Tibial artery (tissue), 4 donors: ENCODE results near the gene NDUFAF2.
"Not testable (repeated sequence)": the region's sequence is repeated elsewhere in the genome, so short reads cannot be mapped to it uniquely, and the experiment has no call there.

Experiments used
- DNase-seq, 2 donors: peaks; one replicate each; pipeline ENCODE4 v3.0.0-alpha.2; 2019
- H3K27ac ChIP-seq, 2 donors: fragments of 200-600 bp; sonication (generic) in 1 of 2; 1 replicate in 1 of 2; 2 replicates in 1 of 2; pipeline ENCODE4 v1.5.1; 2018 to 2019; ENCODE audit warnings: mild to moderate bottlenecking in 1 of 2
- H3K27me3 ChIP-seq, 2 donors: fragments of 200-600 bp; sonication (generic) in 1 of 2; one replicate each; pipeline versions ENCODE4 v1.5.1 to v1.6.0; 2016 to 2019
- H3K36me3 ChIP-seq, 3 donors: fragments of 200-600 bp; sonication (generic) in 2 of 3; one replicate each; pipeline ENCODE4 v1.5.1; 2016 to 2019; ENCODE audit warnings: mild to moderate bottlenecking in 2 of 3
- H3K4me1 ChIP-seq, 4 donors: fragments of 200-600 bp; sonication (generic) in 2 of 4; 1 replicate in 3 of 4; 2 replicates in 1 of 4; pipeline ENCODE4 v1.5.1; 2016 to 2019
- H3K4me3 ChIP-seq, 2 donors: fragments of 200-600 bp; sonication (generic) in 1 of 2; 1 replicate in 1 of 2; 2 replicates in 1 of 2; pipeline ENCODE4 v1.5.1; 2018 to 2019; ENCODE audit warnings: mild to moderate bottlenecking in 2 of 2
- H3K9me3 ChIP-seq, 3 donors: fragments of 200-600 bp; sonication (generic) in 1 of 3; one replicate each; pipeline ENCODE4 v1.5.1; 2016 to 2019
- CTCF ChIP-seq, 2 experiments: fragments of 200-600 bp in 1 of 2; fragments of 450-650 bp in 1 of 2; IDR thresholded peaks; one replicate each; pipeline ENCODE4 v1.5.1; 2017 to 2019; ENCODE audit warnings: antibody characterized with exemption in 2 of 2, mild to moderate bottlenecking in 1 of 2, moderate library complexity in 1 of 2
- intact Hi-C: fragments of 100-400 bp; cut with DNase I; formaldehyde crosslinking; loops from one replicate; pipeline ENCODE4 v1.15.0; 2023; ENCODE audit warnings: low total_unique reads

NDUFAF2 gene

GRCh38 chr5:61084658-61085057 is 139.7 kb downstream of the NDUFAF2 start:
- Histone ChIP-seq H3K27ac (no peak overlapping the region), H3K36me3 (no peaks in the 10 kb centered on the region), H3K4me3 (no peak overlapping the region), H3K4me1 (peaks cover 0 to 4% (median 0%) of the 10 kb centered on the region in 4 donors), H3K27me3 (no peaks in the 10 kb centered on the region), H3K9me3 (no peaks in the 10 kb centered on the region)
- no peak for DNase-seq
- TF ChIP-seq CTCF (IDR thresholded peaks at IDR 0.05): no peak
- intact Hi-C loops: no loop called here

DNA sequence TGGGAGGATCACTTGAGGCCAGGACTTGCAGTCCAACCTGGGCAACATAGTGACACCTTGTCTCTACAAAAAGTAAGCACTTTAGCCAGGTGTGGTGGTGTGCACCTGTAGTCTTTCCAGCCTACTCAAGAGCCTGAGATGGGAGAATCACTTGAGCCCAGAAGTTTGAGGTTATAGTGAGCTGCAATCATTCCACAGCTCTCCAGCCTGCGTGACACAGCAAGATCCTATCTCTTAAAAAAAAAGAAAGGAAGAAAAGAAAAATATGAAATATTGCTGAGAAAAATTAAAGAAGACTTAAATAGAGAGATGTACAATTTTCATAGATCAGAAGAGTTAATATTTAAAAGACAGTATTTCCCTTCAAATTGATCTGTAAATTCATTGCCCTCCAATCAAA is 140.9 kb downstream of the NDUFAF2 start:
- intact Hi-C loops: no loop called here
- no peak overlapping the region for H3K4me3 ChIP-seq
- DNase-seq: no peak

GRCh38 chr5:61087921-61088320 is 142.9 kb downstream of the NDUFAF2 start:
- Histone ChIP-seq H3K27me3 (no peaks in the 10 kb centered on the region), H3K36me3 (peaks cover 0 to 5% (median 0%) of the 10 kb centered on the region in 3 donors), H3K9me3 (peaks cover 0 to 4% (median 0%) of the 10 kb centered on the region in 3 donors), H3K4me1 (peaks cover 0 to 4% (median 0%) of the 10 kb centered on the region in 4 donors), H3K27ac (no peak overlapping the region), H3K4me3 (no peak overlapping the region)
- TF ChIP-seq CTCF (IDR thresholded peaks at IDR 0.05): no peak
- no peak for DNase-seq
- intact Hi-C loops: no loop called here

More for the DNA sequence above, 140.9 kb downstream of the NDUFAF2 start:
- H3K27ac ChIP-seq: no peak overlapping the region
- no peak for TF ChIP-seq CTCF (IDR thresholded peaks at IDR 0.05)
- H3K36me3 ChIP-seq: no peaks in the 10 kb centered on the region
- peaks cover 0 to 4% (median 0%) of the 10 kb centered on the region in 4 donors for H3K4me1 ChIP-seq
- no peaks in the 10 kb centered on the region for H3K27me3 ChIP-seq
- no peaks in the 10 kb centered on the region for H3K9me3 ChIP-seq

DNA sequence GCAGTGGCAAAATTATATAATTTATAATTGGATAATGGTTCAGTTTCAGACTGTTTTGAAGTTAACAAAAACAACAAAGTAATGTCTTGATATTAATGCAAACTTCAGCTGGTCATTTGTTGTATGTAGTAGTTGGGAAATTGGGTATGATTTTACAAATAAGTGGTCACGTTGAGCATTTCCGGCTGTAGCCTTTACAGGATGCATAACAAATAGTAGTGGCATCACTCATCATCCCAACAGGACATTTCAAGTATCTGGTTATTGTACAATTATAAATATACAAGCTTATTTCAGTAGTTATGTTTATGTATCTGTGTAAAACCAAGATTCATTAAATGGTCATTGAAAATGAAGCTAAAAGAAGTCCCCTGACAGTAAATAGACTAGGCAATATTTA is 144.3 kb downstream of the NDUFAF2 start:
- no peaks in the 10 kb centered on the region for H3K27me3 ChIP-seq
- H3K27ac ChIP-seq: no peak overlapping the region
- H3K36me3 ChIP-seq: peaks cover 0 to 5% (median 0%) of the 10 kb centered on the region in 3 donors
- peaks cover 0 to 4% (median 0%) of the 10 kb centered on the region in 4 donors for H3K4me1 ChIP-seq
- H3K4me3 ChIP-seq: no peak overlapping the region
- intact Hi-C loops: no loop called here
- H3K9me3 ChIP-seq: peaks cover 0 to 4% (median 0%) of the 10 kb centered on the region in 3 donors
- no peak for DNase-seq
- TF ChIP-seq CTCF (IDR thresholded peaks at IDR 0.05): no peak

- H3K4me1 ChIP-seq, H3K27ac ChIP-seq, H3K36me3 ChIP-seq, H3K9me3 ChIP-seq, DNase-seq, H3K27me3 ChIP-seq, intact Hi-C loops, H3K4me3 ChIP-seq: not testable (repeated sequence)
These were observed 148.2 kb downstream of the NDUFAF2 start for GRCh38 chr5:61093046-61093771.

GRCh38 chr5:61097465-61097864 is 152.5 kb downstream of the NDUFAF2 start:
- no peak for TF ChIP-seq CTCF (IDR thresholded peaks at IDR 0.05)
- Histone ChIP-seq H3K4me3 (no peak overlapping the region), H3K27me3 (no peaks in the 10 kb centered on the region), H3K4me1 (no peaks in the 10 kb centered on the region), H3K9me3 (peaks cover 0 to 5% (median 0%) of the 10 kb centered on the region in 3 donors), H3K27ac (no peak overlapping the region), H3K36me3 (peaks cover 0 to 15% (median 5%) of the 10 kb centered on the region in 3 donors)
- no peak for DNase-seq
- intact Hi-C loops: no loop called here
